Smooth muscle cell (in vitro differentiated cells): Measurements from ENCODE around the gene MGAT5. TPM values are rescaled to one million over a fixed set of nuclear protein-coding genes. Genes with fewer than 3 reads are reported as not detected.

Experiments
- DNase-seq: peaks from one replicate; lab custom pipeline; 2025; ENCODE audit not compliant: unreplicated experiment; lab: John Stamatoyannopoulos, UW
- H2AFZ ChIP-seq: fragments of 200-600 bp; sonication (generic); 2 replicates; pipeline ENCODE4 v1.6.0; 2016; ENCODE audit warnings: antibody characterized with exemption, low read depth, mild to moderate bottlenecking
- H3F3A ChIP-seq: fragments of 200-600 bp; sonication (generic); 2 replicates; pipeline ENCODE4 v1.6.0; 2017; ENCODE audit warnings: antibody characterized with exemption, low read depth
- H3K27ac ChIP-seq: fragments of 200-600 bp; sonication (generic); 2 replicates; pipeline ENCODE4 v1.5.1; 2016; ENCODE audit warnings: low read depth, mild to moderate bottlenecking
- H3K27me3 ChIP-seq: fragments of 200-600 bp; sonication (generic); 2 replicates; pipeline ENCODE4 v1.6.1; 2016; ENCODE audit warnings: low read depth, mild to moderate bottlenecking
- H3K36me3 ChIP-seq: fragments of 200-600 bp; sonication (generic); 2 replicates; pipeline ENCODE4 v1.5.1; 2016; ENCODE audit warnings: low read depth
- H3K4me1 ChIP-seq: fragments of 200-600 bp; sonication (generic); 2 replicates; pipeline ENCODE4 v1.5.1; 2016; ENCODE audit warnings: low read depth
- H3K4me2 ChIP-seq: fragments of 200-600 bp; sonication (generic); 2 replicates; pipeline ENCODE4 v1.6.0; 2016; ENCODE audit warnings: mild to moderate bottlenecking
- H3K4me3 ChIP-seq: fragments of 200-600 bp; sonication (generic); 2 replicates; pipeline ENCODE4 v1.5.1; 2016; ENCODE audit warnings: mild to moderate bottlenecking
- H3K79me2 ChIP-seq: fragments of 200-600 bp; sonication (generic); 2 replicates; pipeline ENCODE4 v1.6.0; 2016; ENCODE audit warnings: low read depth, mild to moderate bottlenecking
- H3K9ac ChIP-seq: fragments of 200-600 bp; sonication (generic); 2 replicates; pipeline ENCODE4 v1.6.0; 2016; ENCODE audit warnings: low read depth
- H3K9me3 ChIP-seq: fragments of 200-600 bp; sonication (generic); replicated peaks from 2 replicates; pipeline ENCODE4 v1.5.1; 2016; ENCODE audit warnings: low read depth
- H4K20me1 ChIP-seq: fragments of 200-600 bp; sonication (generic); 2 replicates; pipeline ENCODE4 v1.6.0; 2016; ENCODE audit warnings: low read depth
- CTCF ChIP-seq: fragments of 200-600 bp; sonication (generic); IDR thresholded peaks from 2 replicates; pipeline ENCODE4 v1.5.1; 2017; ENCODE audit warnings: borderline replicate concordance, mild to moderate bottlenecking, antibody characterized with exemption; ENCODE audit not compliant: insufficient read depth, poor library complexity, severe bottlenecking
- WGBS: methylation state at CpG from one replicate; pipeline ENCODE4 v1.1.7; 2016; ENCODE audit warnings: low lambda C conversion rate; 5-methylcytosine and 5-hydroxymethylcytosine counted together
- polyA plus RNA-seq: library from polyadenylated mRNA; unstranded; fragments of >200 nt; fragmentation: Nextera tagmentation; extraction: Ambion mirVana; gene quantifications from 2 replicates; pipeline ENCODE4 v1.2.1, GENCODE V29; 2016
- total RNA-seq: library from RNA; depleted of rRNA; stranded (reverse); fragments of >200 nt; gene quantifications from 2 replicates; pipeline ENCODE4 v1.2.3, GENCODE V29; 2014

The MGAT5 gene
- total and polyA plus RNA-seq, 2 experiments from 2014 or later = 4.5 to 33.8 TPM

- peaks cover 13% of the 10 kb centered on the region for H3F3A ChIP-seq
- no peaks in the 10 kb centered on the region for H3K36me3 ChIP-seq
- H3K4me3 ChIP-seq = no peak overlapping the region
- no peaks in the 10 kb centered on the region for H4K20me1 ChIP-seq
- H3K9me3 ChIP-seq = no peaks in the 10 kb centered on the region
- peak overlapping the region; percentile 67 for H3K4me2 ChIP-seq
- TF ChIP-seq CTCF = no peak
- peaks cover 8% of the 10 kb centered on the region for H3K4me1 ChIP-seq
- no peak overlapping the region for H3K9ac ChIP-seq
- no peak for DNase-seq
- H2AFZ ChIP-seq = no peak overlapping the region
- H3K79me2 ChIP-seq = peaks cover 11% of the 10 kb centered on the region
- peak overlapping the region; percentile 81 for H3K27ac ChIP-seq
- 41% methylated on average over 2 of the region's 2 CpGs for WGBS
- H3K27me3 ChIP-seq = no peaks in the 10 kb centered on the region
Measured at GRCh38 chr2:134231965-134232340, 21.9 kb upstream of the MGAT5 start.

GRCh38 chr2:134232461-134232860 is 21.4 kb upstream of the MGAT5 start:
- no peak overlapping the region for H3K9ac ChIP-seq
- peaks cover 8% of the 10 kb centered on the region for H3K4me1 ChIP-seq
- no peaks in the 10 kb centered on the region for H3K27me3 ChIP-seq
- H3K9me3 ChIP-seq = no peaks in the 10 kb centered on the region
- H3K4me3 ChIP-seq = no peak overlapping the region
- WGBS = 89% methylated on average over 1 of the region's 1 CpG
- no peaks in the 10 kb centered on the region for H3K36me3 ChIP-seq
- H4K20me1 ChIP-seq = no peaks in the 10 kb centered on the region
- H3K27ac ChIP-seq = peak overlapping the region; percentile 81
- no peak for TF ChIP-seq CTCF
- peaks cover 11% of the 10 kb centered on the region for H3K79me2 ChIP-seq
- peaks cover 13% of the 10 kb centered on the region for H3F3A ChIP-seq
- DNase-seq = no peak
- peak overlapping the region; percentile 67 for H3K4me2 ChIP-seq
- no peak overlapping the region for H2AFZ ChIP-seq

- no peak overlapping the region for H3K4me3 ChIP-seq
- H3K9ac ChIP-seq = no peak overlapping the region
- peak overlapping the region; percentile 81 for H3K27ac ChIP-seq
- H4K20me1 ChIP-seq = no peaks in the 10 kb centered on the region
- TF ChIP-seq CTCF = no peak
- no peaks in the 10 kb centered on the region for H3K36me3 ChIP-seq
- peaks cover 13% of the 10 kb centered on the region for H3F3A ChIP-seq
- peaks cover 8% of the 10 kb centered on the region for H3K4me1 ChIP-seq
- 72% methylated on average over 2 of the region's 2 CpGs for whole genome bisulfite sequencing
- H3K79me2 ChIP-seq = peaks cover 11% of the 10 kb centered on the region
- H2AFZ ChIP-seq = no peak overlapping the region
- H3K4me2 ChIP-seq = peak overlapping the region; percentile 67
- H3K27me3 ChIP-seq = no peaks in the 10 kb centered on the region
- DNase-seq = no peak
- no peaks in the 10 kb centered on the region for H3K9me3 ChIP-seq
Measured at GRCh38 chr2:134232868-134233727, 20.8 kb upstream of the MGAT5 start.
